ENCODE results near the gene MMP20.

- TF ChIP-seq CTCF (IDR thresholded peaks at IDR 0.05): no peak
- no peak for TF ChIP-seq POLR2A (IDR thresholded peaks at IDR 0.05)
Measured at GRCh38 chr11:102625177-102625576, at the start of gene MMP20.
